HAP-1 (cell line): ENCODE measurements around the gene NCK2.

Experiments used
- DNase-seq, 2 experiments: peaks; one replicate each; pipeline ENCODE4 v3.0.0-alpha.2; 2016 to 2020; ENCODE audit warnings: low spot score in 2 of 2
- H3K27me3 ChIP-seq: fragments of 250-450 bp; sonication (Bioruptor Pico); 2 replicates; pipeline ENCODE4 v1.5.1; 2020; ENCODE audit warnings: low read depth, mild to moderate bottlenecking, moderate library complexity
- H3K36me3 ChIP-seq: fragments of 250-450 bp; sonication (Bioruptor Pico); replicated peaks from 2 replicates; pipeline ENCODE4 v1.5.1; 2020; ENCODE audit warnings: mild to moderate bottlenecking
- H3K4me1 ChIP-seq: fragments of 250-450 bp; sonication (Bioruptor Pico); 2 replicates; pipeline ENCODE4 v1.5.1; 2020; ENCODE audit warnings: mild to moderate bottlenecking
- H3K4me3 ChIP-seq: fragments of 250-450 bp; sonication (Bioruptor Pico); 2 replicates; pipeline ENCODE4 v1.5.1; 2020; ENCODE audit warnings: mild to moderate bottlenecking, moderate library complexity
- H3K9me3 ChIP-seq: fragments of 250-450 bp; sonication (Bioruptor Pico); 2 replicates; pipeline ENCODE4 v1.5.1; 2020; ENCODE audit warnings: mild to moderate bottlenecking, moderate library complexity
- in situ Hi-C: fragments of 300-500 bp; cut with MboI; formaldehyde crosslinking; loops from 3 replicates; pipeline ENCODE4 v1.14.3; 2020; ENCODE audit warnings: low sequenced_read_pairs, inconsistent platforms, mixed read lengths

NCK2 gene

DNA sequence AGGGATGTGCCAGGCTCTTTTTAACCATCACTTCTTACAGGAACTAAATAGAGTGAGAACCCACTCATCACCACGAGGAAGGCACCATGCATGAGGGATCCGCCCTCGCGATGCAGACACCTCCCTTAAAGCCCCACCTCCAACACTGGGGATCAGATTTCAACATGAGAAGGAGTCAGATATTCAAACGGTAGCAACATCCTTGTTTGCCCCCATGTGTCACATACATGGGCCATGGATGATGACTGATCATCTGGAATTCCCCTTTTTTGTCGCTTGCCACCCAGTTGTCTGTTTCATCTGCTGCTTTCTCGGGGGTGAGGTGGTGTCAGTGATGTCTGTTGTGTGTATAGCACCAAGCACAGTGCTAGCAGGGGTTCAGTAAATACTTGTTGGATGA lies 57.9 kb downstream of the NCK2 start:
- H3K27me3 ChIP-seq, result no peaks in the 10 kb centered on the region
- H3K4me3 ChIP-seq, result no peak overlapping the region
- no peaks in the 10 kb centered on the region for H3K36me3 ChIP-seq
- no peak for DNase-seq
- H3K4me1 ChIP-seq, result peaks cover 5% of the 10 kb centered on the region
- in situ Hi-C loops, result no loop called here
- H3K9me3 ChIP-seq, result no peaks in the 10 kb centered on the region

GRCh38 chr2:105803337-105803736 lies 58.6 kb downstream of the NCK2 start:
- H3K4me1 ChIP-seq, result peaks cover 11% of the 10 kb centered on the region
- no peak overlapping the region for H3K4me3 ChIP-seq
- in situ Hi-C loops, result no loop called here
- H3K27me3 ChIP-seq, result no peaks in the 10 kb centered on the region
- no peak for DNase-seq
- no peaks in the 10 kb centered on the region for H3K36me3 ChIP-seq
- no peaks in the 10 kb centered on the region for H3K9me3 ChIP-seq

DNA sequence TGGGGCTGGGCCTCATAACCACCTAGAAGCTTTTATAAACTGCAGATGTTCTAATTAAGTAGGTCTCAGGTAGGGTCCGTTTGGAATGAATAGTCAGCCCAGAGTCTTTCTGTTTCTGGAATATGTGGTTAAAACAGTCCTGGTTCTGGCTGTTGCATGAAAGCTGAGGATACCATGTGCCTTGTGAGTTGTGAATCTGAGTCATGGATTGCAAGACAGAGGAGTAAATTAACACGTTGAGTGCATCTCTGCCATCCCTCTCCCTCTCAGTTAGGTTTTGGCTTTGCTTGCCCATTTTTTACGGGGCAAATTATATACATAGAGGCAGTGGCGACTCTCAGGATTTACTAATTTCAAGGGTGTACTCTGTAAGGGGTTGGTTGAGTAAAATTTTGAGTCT lies 59.1 kb downstream of the NCK2 start:
- in situ Hi-C loops, result no loop called here
- H3K9me3 ChIP-seq, result no peaks in the 10 kb centered on the region
- H3K4me3 ChIP-seq, result no peak overlapping the region
- no peak for DNase-seq
- H3K4me1 ChIP-seq, result peaks cover 15% of the 10 kb centered on the region
- H3K36me3 ChIP-seq, result no peaks in the 10 kb centered on the region
- H3K27me3 ChIP-seq, result no peaks in the 10 kb centered on the region

GRCh38 chr2:105804266-105804665 lies 59.6 kb downstream of the NCK2 start:
- no peaks in the 10 kb centered on the region for H3K9me3 ChIP-seq
- in situ Hi-C loops, result no loop called here
- H3K4me1 ChIP-seq, result peaks cover 20% of the 10 kb centered on the region
- no peak overlapping the region for H3K4me3 ChIP-seq
- peak; percentile 30 to 48 for DNase-seq
- H3K27me3 ChIP-seq, result no peaks in the 10 kb centered on the region
- H3K36me3 ChIP-seq, result no peaks in the 10 kb centered on the region

DNA sequence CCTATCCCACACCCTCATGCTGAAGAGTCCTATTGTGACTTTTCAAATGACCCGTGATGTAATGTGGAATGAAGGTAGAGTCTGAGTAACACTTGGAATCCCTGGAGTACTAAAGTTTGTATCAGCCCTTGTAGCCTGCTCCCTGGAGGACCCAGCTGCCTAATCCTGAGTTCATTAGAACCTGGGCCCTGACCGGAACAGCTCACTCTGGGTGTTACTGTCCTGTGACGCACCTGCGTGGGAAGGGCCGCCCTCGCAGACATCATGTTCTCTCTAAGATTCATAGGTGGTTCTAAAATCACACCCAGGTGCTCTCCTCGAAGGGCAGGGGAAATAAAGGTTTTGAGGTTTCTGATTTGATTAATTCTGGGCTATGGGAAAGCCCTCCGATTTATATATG lies 62.3 kb downstream of the NCK2 start:
- in situ Hi-C loops, result no loop called here
- Histone ChIP-seq H3K4me1 (peaks cover 23% of the 10 kb centered on the region), H3K4me3 (no peak overlapping the region), H3K9me3 (no peaks in the 10 kb centered on the region), H3K27me3 (no peaks in the 10 kb centered on the region), H3K36me3 (no peaks in the 10 kb centered on the region)
- no peak for DNase-seq

- no peaks in the 10 kb centered on the region for H3K9me3 ChIP-seq
- no peaks in the 10 kb centered on the region for H3K36me3 ChIP-seq
- H3K4me3 ChIP-seq, result no peak overlapping the region
- peak in 1 of 2 experiments; percentile 45 for DNase-seq
- no peaks in the 10 kb centered on the region for H3K27me3 ChIP-seq
- in situ Hi-C loops, result no loop called here
- H3K4me1 ChIP-seq, result peaks cover 27% of the 10 kb centered on the region
These were observed 63.8 kb downstream of the NCK2 start for GRCh38 chr2:105808423-105809096.

- H3K27me3 ChIP-seq, result no peaks in the 10 kb centered on the region
These were observed 64.4 kb downstream of the NCK2 start for GRCh38 chr2:105809097-105809473.

GRCh38 chr2:105809723-105810122 lies 65.0 kb downstream of the NCK2 start:
- in situ Hi-C loops, result no loop called here
- no peak for DNase-seq
- Histone ChIP-seq H3K27me3 (no peaks in the 10 kb centered on the region), H3K9me3 (no peaks in the 10 kb centered on the region), H3K4me3 (no peak overlapping the region), H3K36me3 (no peaks in the 10 kb centered on the region), H3K4me1 (peaks cover 22% of the 10 kb centered on the region)

More at GRCh38 chr2:105809097-105809473, 64.4 kb downstream of the NCK2 start:
- H3K36me3 ChIP-seq, result no peaks in the 10 kb centered on the region
- H3K9me3 ChIP-seq, result no peaks in the 10 kb centered on the region
- H3K4me1 ChIP-seq, result peaks cover 23% of the 10 kb centered on the region
- in situ Hi-C loops, result no loop called here
- DNase-seq, result no peak
- H3K4me3 ChIP-seq, result no peak overlapping the region

- no peak for DNase-seq
- H3K9me3 ChIP-seq, result no peaks in the 10 kb centered on the region
- in situ Hi-C loops, result no loop called here
- peaks cover 6% of the 10 kb centered on the region; the same call in 1 of the 2 replicates for H3K36me3 ChIP-seq
- no peak overlapping the region for H3K4me3 ChIP-seq
- no peaks in the 10 kb centered on the region for H3K27me3 ChIP-seq
- H3K4me1 ChIP-seq, result peaks cover 22% of the 10 kb centered on the region
These were observed 67.7 kb downstream of the NCK2 start for GRCh38 chr2:105812180-105813044.

DNA sequence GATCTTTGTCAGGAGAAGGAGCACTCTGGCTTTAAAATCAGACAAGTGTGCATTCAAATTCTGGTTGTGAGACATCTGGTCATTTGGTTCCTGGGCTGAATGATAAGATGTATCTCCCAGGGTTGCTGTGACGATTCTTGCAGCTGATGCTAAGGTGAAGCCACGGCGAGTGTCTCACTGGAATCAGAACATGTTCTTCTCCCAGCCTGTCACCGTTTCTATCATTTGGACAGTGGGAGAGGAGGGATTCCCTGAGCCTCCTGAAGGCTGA lies 68.3 kb downstream of the NCK2 start:
- Histone ChIP-seq H3K36me3 (peaks cover 11% of the 10 kb centered on the region; the same call in 1 of the 2 replicates), H3K4me3 (no peak overlapping the region), H3K4me1 (peaks cover 20% of the 10 kb centered on the region), H3K27me3 (no peaks in the 10 kb centered on the region), H3K9me3 (no peaks in the 10 kb centered on the region)
- no peak for DNase-seq
- in situ Hi-C loops, result no loop called here

GRCh38 chr2:105813405-105813804 lies 68.7 kb downstream of the NCK2 start:
- DNase-seq, result no peak
- H3K36me3 ChIP-seq, result peaks cover 11% of the 10 kb centered on the region; the same call in 1 of the 2 replicates

DNA sequence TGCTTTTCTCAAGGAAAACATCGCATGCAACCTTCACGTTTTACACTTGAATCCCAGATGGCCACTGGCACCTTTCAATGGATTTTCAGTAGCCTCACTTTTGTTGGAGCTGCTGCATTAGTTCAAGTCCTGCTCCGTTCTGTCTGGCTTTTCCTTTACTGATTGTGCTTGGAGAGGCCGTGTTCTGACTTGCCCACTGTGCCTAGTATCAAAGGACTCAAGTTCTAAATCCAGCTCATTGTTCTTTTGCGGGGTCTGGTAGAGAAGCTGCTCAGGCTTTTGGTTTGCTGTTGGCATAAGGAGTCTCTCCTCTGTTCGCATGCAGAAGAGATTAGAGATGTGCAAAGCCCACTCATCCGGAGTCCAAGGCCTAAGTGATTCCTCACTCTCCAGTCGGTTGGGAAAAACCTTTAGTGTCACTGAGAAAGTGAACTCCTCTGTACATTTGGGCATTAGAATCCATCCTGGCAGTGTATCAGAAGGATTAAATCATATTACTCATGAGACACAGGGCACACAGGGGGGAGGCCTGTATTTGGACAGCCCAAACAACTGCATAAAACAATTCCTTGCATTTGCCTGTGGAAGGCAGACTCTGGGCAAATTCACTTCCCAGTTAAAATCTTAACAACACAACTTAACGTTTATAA lies 69.7 kb downstream of the NCK2 start:
- no peak overlapping the region for H3K4me3 ChIP-seq
- no peaks in the 10 kb centered on the region for H3K9me3 ChIP-seq
- no peaks in the 10 kb centered on the region for H3K27me3 ChIP-seq
- peaks cover 11% of the 10 kb centered on the region; the same call in 1 of the 2 replicates for H3K36me3 ChIP-seq
- H3K4me1 ChIP-seq, result peaks cover 6% of the 10 kb centered on the region
- in situ Hi-C loops, result no loop called here
- no peak for DNase-seq

More at GRCh38 chr2:105813405-105813804, 68.7 kb downstream of the NCK2 start:
- in situ Hi-C loops, result no loop called here
- Histone ChIP-seq H3K9me3 (no peaks in the 10 kb centered on the region), H3K4me3 (no peak overlapping the region), H3K4me1 (peaks cover 15% of the 10 kb centered on the region), H3K27me3 (no peaks in the 10 kb centered on the region)

GRCh38 chr2:105815401-105815800 lies 70.7 kb downstream of the NCK2 start:
- in situ Hi-C loops, result no loop called here
- peaks cover 6% of the 10 kb centered on the region for H3K4me1 ChIP-seq
- no peak for DNase-seq

GRCh38 chr2:105820151-105820550 lies 75.4 kb downstream of the NCK2 start:
- H3K27me3 ChIP-seq, result no peaks in the 10 kb centered on the region
- H3K4me1 ChIP-seq, result no peaks in the 10 kb centered on the region
- peaks cover 11% of the 10 kb centered on the region; the same call in 1 of the 2 replicates for H3K36me3 ChIP-seq
- no peak overlapping the region for H3K4me3 ChIP-seq
- H3K9me3 ChIP-seq, result no peaks in the 10 kb centered on the region
- DNase-seq, result no peak
- in situ Hi-C loops, result no loop called here

More at GRCh38 chr2:105815401-105815800, 70.7 kb downstream of the NCK2 start:
- Histone ChIP-seq H3K27me3 (no peaks in the 10 kb centered on the region), H3K4me3 (no peak overlapping the region), H3K9me3 (no peaks in the 10 kb centered on the region), H3K36me3 (peaks cover 11% of the 10 kb centered on the region; the same call in 1 of the 2 replicates)
